Prostate gland (tissue), 2 donors: ENCODE data around the gene EPSTI1.
A peak's percentile ranks its signal among the peaks of the same experiment; 100 is the strongest.

Experiments
- POLR2A ChIP-seq: fragments of 450-650 bp; IDR thresholded peaks from one replicate; pipeline ENCODE4 v1.6.1; 2016; ENCODE audit warnings: antibody characterized with exemption, mild to moderate bottlenecking
- TF ChIP-seq, protein P1 (sequence below), 4 experiments: fragments of 200-600 bp in 2 of 4; fragments of 450-650 bp in 2 of 4; sonication (generic) in 2 of 4; IDR thresholded peaks; 1 replicate in 3 of 4; 2 replicates in 1 of 4; pipeline ENCODE4 v1.5.1; 2016 to 2019; ENCODE audit warnings: antibody characterized with exemption in 4 of 4, mild to moderate bottlenecking in 2 of 4, moderate library complexity in 2 of 4

DNA sequence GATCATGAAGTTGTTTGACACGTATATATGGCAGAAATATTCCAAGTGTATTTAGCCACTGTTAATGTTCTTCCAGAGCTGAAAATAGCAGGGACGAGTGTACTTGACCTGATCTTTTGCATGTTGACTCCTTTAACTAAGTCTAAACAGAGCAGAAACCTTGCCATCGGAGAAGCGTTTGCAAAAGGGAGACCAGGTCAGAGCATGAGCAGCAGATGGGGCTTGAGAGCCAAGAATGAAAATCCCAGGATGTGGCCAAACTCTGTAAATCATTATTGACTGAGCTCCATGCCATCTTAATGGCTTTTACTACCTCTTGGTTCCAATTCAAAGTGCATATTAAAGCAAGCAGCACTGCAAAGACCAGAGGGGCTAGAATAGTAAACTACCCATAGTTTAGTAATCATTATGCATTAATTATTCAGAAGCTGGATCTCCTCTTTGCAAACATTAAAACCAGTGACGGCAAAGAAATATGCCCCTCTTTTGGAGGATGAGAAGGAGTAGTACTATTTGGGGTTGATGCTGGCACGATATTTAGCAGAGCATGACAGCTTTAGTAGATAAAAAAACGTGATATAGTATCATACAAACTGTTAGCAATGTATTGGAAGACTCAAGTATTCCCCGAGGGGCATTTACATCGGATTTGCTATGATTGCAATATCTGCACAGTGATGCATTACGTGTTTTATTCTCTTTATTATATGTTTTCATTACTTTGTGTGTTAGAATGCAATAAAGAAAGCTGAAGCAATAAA, 154.9 kb downstream of the EPSTI1 start:
- TF ChIP-seq, protein P1, sequence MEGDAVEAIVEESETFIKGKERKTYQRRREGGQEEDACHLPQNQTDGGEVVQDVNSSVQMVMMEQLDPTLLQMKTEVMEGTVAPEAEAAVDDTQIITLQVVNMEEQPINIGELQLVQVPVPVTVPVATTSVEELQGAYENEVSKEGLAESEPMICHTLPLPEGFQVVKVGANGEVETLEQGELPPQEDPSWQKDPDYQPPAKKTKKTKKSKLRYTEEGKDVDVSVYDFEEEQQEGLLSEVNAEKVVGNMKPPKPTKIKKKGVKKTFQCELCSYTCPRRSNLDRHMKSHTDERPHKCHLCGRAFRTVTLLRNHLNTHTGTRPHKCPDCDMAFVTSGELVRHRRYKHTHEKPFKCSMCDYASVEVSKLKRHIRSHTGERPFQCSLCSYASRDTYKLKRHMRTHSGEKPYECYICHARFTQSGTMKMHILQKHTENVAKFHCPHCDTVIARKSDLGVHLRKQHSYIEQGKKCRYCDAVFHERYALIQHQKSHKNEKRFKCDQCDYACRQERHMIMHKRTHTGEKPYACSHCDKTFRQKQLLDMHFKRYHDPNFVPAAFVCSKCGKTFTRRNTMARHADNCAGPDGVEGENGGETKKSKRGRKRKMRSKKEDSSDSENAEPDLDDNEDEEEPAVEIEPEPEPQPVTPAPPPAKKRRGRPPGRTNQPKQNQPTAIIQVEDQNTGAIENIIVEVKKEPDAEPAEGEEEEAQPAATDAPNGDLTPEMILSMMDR (IDR thresholded peaks at IDR 0.05): peak in 1 of 4 experiments; percentile 43
- TF ChIP-seq POLR2A: no peak
